Brain pericyte (primary cell): Measurements from ENCODE around the gene ASNSD1.
A peak's percentile ranks its signal among the peaks of the same experiment; 100 is the strongest.
"Not testable (repeated sequence)": the region's sequence is repeated elsewhere in the genome, so short reads cannot be mapped to it uniquely, and the experiment has no call there.

Experiments used
- DNase-seq: peaks from one replicate; pipeline ENCODE4 v3.0.0-alpha.2; 2012; ENCODE audit warnings: low read depth, low spot score

The ASNSD1 gene

DNA sequence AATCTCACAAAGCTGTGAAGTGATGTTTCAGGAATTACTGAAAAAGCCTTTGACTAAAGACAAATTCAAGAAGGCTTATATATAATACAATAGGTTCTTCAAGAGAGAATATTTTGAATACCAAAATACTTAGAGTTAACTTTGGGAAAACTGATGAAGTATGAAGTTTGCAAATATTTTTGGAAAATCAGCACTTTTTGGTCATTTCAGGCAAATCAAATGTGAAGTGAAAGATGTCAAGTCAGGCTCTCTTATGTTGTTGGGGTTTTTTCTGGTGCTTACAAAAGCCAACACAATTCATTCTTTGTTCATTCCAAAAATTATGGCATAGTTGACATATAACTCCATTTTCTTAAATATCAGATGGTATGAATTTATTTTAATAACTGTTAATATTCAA, 14.7 kb upstream of the ASNSD1 start:
- DNase-seq: no peak

DNA sequence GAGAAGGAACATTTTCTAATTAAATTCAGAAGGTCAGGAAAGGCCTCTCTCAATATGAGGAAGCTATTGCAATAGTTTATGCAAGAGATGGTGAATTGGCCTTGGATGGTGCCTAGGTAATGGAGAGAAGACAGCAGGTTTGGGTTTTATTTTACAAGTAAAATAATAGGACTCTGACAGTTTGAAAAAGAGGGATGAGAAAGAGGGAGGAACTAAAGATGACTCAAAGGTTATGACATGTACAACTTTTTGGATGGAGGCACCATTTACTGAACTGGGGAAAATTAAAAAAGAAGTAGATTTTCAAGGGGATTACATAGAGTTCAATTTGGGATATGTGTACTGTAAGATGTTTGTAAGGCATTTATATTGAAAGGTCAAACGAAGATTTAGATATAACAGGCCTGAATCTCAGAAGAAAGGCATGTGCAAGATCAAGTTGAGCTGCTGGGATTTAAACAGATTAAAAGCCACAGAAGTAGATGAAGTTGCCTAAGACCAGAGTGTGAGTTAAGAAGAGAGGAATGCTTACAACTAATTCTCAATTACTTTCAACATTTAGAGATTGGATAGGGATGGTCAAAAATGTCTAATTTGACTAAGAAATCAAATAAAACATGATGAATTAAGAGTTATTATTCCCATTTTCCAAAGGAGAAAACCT, 12.3 kb upstream of the ASNSD1 start:
- no peak for DNase-seq

DNA sequence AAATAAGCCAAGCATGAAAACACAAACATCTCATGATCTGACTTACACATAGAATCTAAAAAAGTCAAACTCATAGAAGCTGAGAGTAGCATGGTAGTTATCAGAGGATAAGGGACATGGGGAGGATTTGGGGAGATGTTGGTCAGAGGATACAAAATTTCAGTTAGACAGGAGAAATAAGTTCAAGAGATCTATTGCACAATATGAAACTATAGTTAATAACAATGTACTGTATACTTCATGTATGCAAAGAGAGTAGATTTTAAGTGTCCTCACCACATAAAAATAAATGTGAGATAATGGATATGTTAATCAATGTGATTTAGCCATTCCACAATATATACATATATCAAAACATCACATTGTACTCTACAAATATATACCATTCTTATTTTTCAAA, 10.0 kb upstream of the ASNSD1 start:
- DNase-seq: no peak

DNA sequence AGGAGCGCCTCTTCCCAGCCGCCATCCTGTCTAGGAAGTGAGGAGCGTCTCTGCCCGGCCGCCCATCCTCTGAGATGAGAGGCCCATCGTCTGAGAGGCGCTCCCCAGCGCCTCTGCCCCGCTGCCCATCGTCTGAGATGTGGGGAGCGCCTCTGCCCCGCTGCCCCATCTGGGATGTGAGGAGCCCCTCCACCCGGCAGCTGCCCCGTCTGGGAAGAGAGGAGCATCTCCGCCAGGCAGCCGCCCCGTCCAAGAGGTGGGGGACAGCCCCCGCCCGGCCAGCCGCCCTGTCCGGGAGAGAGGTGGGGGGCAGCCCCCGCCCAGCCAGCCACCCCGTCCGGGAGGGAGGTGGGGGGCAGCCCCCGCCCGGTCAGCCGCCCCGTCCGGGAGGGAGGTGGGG, 7.8 kb upstream of the ASNSD1 start:
- DNase-seq: not testable (repeated sequence)

DNA sequence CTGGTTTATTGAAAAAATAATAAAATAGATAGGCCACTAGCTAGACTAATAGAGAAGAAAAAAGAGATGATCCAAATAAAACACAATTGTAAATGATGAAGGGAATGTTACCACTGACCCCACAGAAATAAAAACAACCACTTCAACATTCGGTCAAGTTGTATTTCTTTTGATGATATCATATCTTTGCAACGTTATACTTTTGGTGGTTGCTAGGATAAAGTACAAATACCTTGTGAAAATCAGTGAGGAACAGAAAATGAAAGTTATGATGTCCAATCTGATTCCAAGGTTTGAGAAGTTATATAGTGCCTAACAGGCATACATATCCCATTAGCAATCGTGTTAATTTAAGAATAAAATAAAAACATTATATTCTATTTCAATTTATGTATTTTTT, 6.6 kb upstream of the ASNSD1 start:
- DNase-seq: no peak

DNA sequence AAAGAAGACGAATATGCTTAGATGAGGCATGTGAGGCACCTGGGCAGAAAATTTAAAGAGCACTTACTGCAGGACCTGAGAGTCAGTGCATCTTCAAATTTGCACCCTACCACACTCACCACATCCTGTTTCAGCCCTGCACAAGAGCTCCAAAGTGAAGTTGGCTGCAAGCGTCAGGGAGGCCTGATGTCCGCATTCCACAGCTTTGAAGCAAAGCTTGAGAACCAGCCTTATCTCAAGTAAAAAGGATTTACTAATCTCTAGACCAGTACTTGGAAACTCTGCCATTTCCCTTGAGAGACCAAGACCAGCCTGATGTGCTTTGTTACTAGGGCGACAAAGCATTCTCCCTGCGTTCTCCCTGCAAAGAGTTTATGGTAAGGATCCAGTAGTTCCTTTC, 3.4 kb upstream of the ASNSD1 start:
- DNase-seq: no peak

DNA sequence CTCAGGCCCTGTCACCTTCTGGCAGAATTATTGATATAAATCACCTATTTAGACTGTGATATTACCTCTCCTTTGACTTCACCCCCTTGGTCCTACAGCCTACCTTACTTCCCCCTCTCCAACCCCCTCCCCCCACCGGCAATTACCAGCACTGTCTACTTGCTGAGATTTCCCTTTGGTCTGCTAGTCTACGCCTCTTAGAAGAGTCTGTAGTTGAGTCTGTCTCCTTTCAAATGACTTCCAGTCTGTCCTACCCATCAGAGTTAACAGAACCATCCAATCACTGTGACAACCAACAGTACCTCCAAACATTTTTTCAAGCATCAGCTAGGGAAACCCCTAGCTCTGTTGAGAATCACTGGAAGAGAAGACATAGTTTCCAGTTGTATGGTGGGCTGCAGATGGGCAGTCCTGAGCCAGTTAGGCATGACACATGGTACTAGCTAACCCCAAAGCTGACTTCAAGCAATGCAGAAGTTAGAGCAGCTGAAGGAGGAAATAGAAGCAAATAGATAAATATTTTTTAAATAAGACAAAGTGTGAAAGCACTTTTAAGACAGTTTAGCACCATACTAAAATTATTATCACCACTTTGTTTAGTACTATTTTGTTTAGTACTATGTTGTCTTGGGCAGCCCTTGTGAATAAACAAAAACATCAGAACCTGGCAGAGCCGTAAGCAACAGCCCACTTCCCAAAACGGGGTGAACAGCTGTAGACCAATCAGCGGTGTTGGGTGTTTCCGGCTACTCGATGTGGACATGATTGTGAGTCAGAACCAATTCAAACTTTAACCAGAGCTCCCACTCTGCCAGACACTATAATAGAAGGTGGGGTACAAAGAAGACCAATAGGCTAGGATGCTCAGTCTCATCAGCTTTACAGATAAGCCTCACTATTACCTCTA, 2.7 kb upstream of the ASNSD1 start:
- DNase-seq: no peak

DNA sequence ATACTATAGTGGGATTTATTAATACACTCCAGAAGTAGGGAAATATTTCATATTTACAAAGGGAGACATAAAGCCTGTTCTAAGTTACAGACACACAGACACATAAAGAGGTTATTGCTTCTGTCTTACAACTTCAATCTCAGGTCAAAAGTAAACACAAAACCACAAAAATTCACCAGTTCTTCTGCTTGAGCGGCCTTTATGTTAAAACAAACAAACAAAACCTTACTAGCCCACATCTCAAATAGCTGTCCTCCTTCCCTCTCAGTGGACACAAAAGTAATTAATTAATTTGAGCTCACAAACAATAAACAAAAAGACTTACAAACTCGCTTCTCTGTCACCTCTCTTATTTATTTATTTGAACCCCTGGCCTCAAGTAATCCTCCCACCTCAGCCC, 1.5 kb upstream of the ASNSD1 start:
- no peak for DNase-seq

DNA sequence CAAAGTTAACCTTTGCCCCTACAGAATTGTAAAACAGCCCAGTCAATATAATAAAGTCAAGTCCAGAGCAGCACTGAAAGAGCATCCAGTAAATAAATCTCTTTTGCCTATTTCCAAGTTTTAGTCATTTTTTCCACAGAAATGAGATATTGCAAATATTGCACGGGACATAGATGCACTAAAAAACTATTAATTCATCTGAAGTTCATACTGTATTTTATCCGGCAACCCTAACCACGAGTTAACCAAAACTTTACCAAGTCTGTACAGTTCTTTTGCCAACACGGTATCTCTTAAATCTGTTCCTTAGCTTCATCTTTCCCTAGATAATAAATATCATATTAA, 484 bp upstream of the ASNSD1 start:
- no peak for DNase-seq

DNA sequence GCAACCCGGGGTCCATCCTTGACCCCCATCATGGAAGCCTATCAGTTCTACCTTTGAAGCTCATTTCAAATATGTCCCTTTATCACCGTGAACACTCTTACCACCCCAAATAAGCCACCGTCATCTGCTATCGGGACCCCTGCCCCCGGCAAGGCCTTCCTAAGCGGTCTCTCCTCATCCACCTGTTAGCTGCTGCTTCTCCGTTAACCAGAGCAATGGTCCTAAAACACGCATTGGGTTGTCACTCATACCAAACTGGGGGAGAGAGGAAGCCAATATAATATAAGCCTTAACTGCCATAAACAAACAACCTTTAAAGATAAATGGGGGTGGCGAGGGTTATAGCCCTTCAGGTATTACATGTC, 680 bp downstream of the ASNSD1 start:
- DNase-seq: no peak

DNA sequence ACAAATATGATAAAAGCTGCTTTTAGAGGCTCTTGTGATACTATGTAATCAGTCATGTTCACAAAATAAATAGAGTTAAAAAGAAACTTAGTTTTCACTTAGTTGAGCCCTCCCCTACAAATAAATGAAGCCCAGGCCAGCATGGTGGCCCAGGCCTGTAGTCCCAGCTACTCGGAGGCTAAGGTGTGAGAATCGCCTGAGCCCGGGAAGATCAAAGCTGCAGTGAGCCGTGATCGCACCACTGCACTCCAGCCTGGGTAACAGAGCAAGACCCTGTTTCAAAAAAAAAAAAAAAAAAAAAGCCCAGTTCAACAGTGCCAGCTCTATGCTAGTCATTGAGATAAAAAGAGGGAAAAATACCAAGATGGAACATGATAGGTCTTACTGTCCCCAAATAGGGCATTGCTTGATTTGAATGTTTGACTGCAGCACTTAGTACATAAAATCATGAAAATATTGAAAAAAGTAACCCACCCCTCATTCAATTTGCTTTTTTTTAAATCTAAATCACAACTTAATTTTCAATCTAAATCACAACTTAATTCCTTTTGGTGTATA, 1.5 kb downstream of the ASNSD1 start:
- no peak for DNase-seq

DNA sequence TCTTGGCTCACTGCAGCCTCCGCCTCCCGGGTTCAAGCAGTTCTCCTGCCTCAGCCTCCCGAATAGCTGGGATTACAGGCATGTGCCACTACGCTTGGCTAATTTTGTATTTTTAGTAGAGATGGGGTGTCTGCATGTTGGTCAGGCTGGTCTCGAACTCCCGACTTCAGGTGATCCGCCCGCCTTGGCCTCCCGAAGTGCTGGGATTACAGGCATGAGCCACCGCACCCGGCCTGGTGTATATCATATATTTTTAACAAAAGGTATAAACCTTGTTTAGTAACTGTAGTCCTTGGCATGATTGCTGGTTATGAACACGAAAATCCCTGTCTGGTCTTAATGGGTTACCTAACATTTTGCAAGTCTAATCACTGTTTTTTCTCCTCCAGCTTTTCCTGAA, 2.1 kb downstream of the ASNSD1 start:
- not testable (repeated sequence) for DNase-seq

DNA sequence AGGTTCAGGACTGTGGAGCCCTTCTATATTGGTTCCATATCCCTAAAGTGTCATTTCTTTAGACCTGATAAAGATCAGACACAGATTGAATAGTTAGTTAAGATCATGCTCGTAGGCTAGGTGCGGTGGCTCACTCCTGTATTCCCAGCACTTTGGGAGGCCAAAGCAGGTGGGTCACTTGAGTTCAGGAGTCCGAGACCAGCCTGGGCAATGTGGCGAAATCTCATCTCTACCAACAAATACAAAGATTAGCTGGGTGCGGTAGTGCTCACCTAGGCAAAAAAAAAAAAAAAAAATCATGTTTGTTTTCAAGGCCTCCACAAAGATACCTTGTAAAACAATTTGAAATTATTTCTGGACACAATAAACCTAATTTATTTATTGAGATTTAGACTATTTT, 8.7 kb downstream of the ASNSD1 start:
- no peak for DNase-seq

DNA sequence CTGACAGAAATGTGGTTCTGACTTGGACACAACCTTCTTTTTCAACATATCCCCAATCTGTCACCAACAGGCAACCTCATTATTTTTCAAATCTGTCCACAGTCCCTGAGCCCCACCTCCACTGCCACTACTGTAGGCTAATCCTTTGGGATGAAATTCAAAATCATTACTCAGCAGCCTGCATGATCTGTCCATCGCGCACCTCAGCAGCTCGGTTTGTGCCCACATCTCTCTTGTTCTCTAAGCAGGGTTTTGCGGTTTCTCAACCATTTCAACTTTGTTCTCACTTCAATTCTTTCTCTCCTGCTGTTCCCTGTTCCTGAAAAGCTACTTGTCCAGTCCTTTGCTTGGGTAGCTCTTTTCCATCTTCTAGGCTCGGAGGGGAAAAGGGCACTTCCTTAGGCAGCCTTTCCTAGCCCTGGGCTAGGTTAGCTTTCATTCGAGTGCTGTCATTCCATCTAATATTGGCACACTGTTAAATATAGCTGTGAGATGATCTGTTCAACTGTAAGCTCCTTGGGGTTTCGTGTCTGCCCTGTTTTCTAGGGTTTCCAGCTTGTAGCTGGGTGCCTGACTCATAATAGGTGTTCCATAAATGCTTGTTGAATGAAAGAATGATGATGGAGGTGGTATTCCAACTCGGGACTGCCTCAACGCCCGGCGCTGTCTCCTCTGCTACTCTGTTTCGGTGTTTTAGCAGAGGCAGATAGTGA, 12.6 kb downstream of the ASNSD1 start:
- no peak for DNase-seq

DNA sequence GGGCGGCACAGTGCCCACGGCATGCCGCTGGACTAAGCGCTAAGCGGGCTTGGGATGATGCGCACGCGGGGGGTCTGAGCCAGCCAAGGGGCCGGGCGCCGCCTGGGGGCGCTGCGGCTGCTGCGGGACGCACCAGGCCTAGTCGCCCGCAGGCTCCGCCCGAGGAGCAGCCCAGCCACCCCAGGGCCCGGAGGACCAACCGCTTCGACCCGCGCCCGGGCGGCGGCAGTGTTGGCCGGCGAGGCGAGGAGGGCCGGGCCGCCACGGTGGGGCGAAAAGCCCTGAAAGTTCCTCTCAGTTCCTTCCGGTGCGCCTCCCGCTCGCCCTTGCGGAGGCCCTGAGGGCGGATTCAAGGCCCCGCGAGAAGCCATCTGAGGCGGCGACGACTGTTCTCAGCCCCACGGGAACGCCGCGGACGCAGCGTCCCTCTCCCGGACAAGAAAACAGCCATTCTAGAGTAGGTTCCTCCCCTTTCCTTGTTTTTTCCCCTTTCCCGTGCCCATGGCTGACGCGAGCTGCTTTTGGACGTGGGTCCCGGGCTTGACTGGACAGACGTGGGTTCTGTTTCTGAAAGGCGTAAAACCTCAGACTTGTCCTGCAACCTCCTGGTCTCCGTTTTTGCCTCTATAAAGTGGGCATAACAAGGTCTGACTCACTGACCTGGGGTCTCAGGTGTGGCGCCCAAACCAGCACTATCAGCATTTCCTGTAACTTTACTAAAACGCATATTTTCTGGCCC, 13.3 kb downstream of the ASNSD1 start, which contains the start of gene ANKAR:
ANKAR (plus strand) TSS at position 297 of the 739 bp plus-strand sequence. CDS start 1,821 bp downstream, outside the sequence.
- peak; percentile 78 for DNase-seq

DNA sequence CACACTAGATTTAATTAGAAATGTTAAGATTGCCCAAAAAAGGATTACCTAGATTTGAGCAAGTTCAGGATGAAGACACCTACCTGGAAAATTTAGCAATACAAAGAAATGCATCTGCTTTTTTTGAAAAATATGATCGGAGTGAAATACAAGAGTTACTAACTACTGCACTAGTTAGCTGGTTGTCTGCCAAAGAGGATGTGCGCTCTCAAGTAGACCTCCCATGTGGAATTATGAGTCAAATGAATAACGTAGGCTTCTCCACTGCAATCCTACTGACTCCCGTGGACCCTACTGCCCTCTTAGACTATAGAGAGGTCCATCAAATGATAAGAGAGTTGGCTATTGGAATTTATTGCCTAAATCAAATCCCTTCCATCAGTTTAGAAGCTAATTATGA, 15.2 kb downstream of the ASNSD1 start:
- no peak for DNase-seq

DNA sequence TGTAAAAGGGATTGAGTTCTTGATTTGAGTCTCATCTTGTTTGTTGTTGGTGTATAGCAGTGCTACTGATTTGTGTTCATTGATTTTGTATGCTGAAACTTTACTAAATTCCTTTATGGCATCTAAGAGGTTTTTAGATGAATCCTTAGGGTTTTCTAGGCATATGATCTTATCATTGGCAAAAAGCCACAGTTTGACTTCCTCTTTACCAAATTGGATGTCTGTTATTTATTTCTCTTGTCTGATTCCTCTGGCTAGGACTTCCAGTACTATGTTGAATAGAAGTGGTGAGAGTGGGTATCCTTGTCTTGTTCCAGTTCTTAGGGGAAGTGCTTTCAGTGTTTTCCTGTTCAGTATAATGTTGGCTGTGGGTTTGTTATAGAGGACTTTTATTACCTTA, 18.0 kb downstream of the ASNSD1 start:
- no peak for DNase-seq

DNA sequence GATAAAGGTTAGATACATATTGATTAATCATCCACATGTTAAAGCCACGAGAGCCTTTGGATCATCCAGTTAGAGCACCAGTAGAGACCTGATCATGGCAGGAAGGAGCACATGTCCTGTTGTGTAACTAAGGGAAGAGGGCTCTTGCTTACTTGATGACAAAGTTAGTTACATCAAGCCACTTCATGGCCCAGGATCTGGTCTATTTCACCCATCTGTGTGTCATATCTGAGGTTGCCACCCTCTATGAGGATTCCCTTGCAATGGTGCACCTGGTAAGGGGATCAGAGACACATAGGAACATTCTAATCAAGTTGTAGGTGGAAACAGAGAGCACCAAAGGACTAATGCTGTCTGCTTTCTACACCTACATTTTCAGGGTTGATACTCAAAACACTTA, 19.9 kb downstream of the ASNSD1 start:
- DNase-seq: no peak

DNA sequence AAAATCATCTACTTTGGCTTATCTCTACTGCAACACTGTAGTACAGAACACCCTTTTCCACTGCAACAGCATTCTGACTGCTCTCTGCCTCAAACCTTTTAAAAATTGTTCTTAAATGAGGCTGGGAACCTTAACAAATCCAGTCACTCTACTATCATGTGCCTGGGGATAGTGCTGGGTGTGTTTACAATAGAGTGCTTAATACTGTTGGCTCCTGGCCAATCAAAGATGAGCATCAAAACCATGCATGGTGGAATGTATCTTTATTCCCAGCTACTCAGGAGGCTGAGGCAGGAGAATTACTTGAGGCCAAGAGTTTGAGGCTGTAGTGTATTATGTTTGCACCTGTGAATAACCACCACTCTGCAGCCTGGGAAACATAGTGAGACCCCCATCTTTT, 20.6 kb downstream of the ASNSD1 start:
- DNase-seq: no peak

DNA sequence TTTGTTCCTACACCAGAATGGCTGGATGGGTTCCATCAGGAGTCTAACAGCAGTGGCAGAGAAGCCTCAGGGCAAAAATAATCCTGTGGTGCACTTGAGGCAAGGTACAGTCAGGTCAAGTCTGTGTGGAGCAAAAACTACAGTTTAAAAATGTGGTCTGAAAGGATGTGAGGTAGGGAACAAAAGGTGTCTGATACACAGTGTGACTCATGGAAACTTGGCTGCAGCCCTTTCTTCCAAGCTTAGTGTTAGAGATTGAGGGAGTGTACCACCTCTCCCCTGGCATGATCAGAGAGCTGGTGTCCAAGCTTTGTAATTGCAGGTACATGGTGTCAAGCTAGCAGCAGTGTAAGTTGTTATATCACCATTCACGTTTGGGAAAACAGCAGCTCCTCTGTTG, 22.1 kb downstream of the ASNSD1 start:
- no peak for DNase-seq

DNA sequence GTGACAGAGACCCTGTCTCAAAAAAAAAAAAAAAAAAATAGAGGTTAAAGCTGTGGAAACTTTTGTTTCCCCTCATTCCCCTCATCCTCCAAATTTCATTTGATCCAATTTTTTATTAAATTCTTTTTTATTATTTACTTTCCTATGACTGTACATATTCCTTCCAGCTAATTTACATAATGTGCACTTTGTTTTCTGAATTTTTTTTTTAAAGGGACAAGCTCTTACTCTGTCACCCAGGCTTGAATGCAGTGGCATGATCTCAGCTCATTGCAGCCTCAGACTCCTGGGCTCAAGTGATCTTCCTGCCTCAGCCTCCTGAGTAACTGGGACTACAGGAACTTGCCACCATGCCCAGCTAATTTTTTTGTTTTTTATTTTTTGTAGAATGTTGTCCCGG, 23.6 kb downstream of the ASNSD1 start:
- no peak for DNase-seq
